Mucosa of stomach (tissue), 1 donor: ENCODE measurements around the gene FTO.

ENCODE experiments used
- H3K27me3 ChIP-seq: one replicate; pipeline ENCODE4 v1.7.0; 2013; ENCODE audit warnings: mild to moderate bottlenecking, low read length; ENCODE audit not compliant: control insufficient read depth, insufficient read depth
- H3K36me3 ChIP-seq: one replicate; pipeline ENCODE4 v1.7.0; 2013; ENCODE audit warnings: low read length; ENCODE audit not compliant: control insufficient read depth, insufficient read depth
- H3K4me1 ChIP-seq: one replicate; pipeline ENCODE4 v1.7.0; 2013; ENCODE audit warnings: mild to moderate bottlenecking, low read length; ENCODE audit not compliant: control insufficient read depth, insufficient read depth
- H3K4me3 ChIP-seq: one replicate; pipeline ENCODE4 v1.7.0; 2013; ENCODE audit warnings: low read length
- H3K9ac ChIP-seq: one replicate; pipeline ENCODE4 v1.7.0; 2013; ENCODE audit warnings: mild to moderate bottlenecking, low read length, moderate library complexity
- H3K9me3 ChIP-seq: one replicate; pipeline ENCODE4 v1.7.0; 2013; ENCODE audit warnings: mild to moderate bottlenecking, low read length, moderate library complexity; ENCODE audit not compliant: control insufficient read depth
- donor health status: Pancreatic carcinoma.

The FTO gene

GRCh38 chr16:53713403-53714204 lies 9.6 kb downstream of the FTO start:
- no peak overlapping the region for H3K9ac ChIP-seq
- no peak overlapping the region for H3K4me3 ChIP-seq
- H3K4me1 ChIP-seq: no peaks in the 10 kb centered on the region
- no peaks in the 10 kb centered on the region for H3K36me3 ChIP-seq
- H3K9me3 ChIP-seq: no peaks in the 10 kb centered on the region
- no peaks in the 10 kb centered on the region for H3K27me3 ChIP-seq

DNA sequence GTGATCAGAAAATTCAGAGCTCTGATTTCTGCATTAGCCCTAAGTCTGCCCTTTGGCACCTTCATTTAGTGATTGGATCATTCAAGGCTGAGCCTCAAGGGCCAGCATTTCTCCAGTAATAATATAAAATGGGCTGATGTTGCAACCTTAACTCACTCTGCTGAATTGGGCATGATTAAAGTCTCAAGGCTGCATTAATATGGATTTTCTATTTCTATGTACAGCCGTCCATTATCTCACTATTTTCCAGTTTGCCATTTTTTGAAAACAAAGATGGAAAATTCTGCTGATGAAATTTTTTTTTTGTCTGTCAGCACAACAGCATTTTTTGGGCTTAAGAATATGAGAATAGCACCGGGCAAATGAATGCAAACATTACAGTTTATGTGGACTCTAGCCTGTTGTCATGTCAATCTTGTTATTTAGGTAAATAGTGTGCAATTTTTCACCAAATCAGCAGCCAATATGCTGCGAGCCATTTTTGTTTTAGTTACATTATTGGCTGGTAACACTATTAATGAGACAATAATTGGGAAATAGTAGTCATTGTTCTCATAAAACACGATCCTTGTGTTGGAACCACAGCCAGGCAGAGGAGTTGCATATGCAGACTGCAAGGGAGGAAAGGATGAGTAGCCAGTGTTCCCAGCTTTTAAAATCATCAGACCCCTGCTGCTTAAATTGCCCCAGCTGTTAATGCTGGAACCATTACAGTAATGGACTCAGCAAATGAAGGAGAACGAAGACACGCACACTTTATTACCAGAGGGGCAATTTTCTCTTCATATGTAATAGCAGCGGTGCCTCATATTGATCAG lies 10.5 kb downstream of the FTO start:
- no peaks in the 10 kb centered on the region for H3K4me1 ChIP-seq
- no peaks in the 10 kb centered on the region for H3K9me3 ChIP-seq
- no peaks in the 10 kb centered on the region for H3K36me3 ChIP-seq
- no peak overlapping the region for H3K9ac ChIP-seq
- no peaks in the 10 kb centered on the region for H3K27me3 ChIP-seq
- H3K4me3 ChIP-seq: no peak overlapping the region

GRCh38 chr16:53715023-53715384 lies 11.0 kb downstream of the FTO start:
- Histone ChIP-seq H3K9ac (no peak overlapping the region), H3K9me3 (no peaks in the 10 kb centered on the region), H3K4me3 (no peak overlapping the region), H3K36me3 (no peaks in the 10 kb centered on the region), H3K4me1 (no peaks in the 10 kb centered on the region), H3K27me3 (no peaks in the 10 kb centered on the region)

- Histone ChIP-seq H3K4me3 (no peak overlapping the region), H3K4me1 (no peaks in the 10 kb centered on the region), H3K27me3 (no peaks in the 10 kb centered on the region), H3K36me3 (no peaks in the 10 kb centered on the region), H3K9me3 (no peaks in the 10 kb centered on the region), H3K9ac (no peak overlapping the region)
These were observed 13.6 kb downstream of the FTO start for GRCh38 chr16:53717577-53717976.

- no peak overlapping the region for H3K9ac ChIP-seq
- no peaks in the 10 kb centered on the region for H3K9me3 ChIP-seq
- H3K4me3 ChIP-seq: no peak overlapping the region
- peaks cover 4% of the 10 kb centered on the region for H3K4me1 ChIP-seq
- H3K27me3 ChIP-seq: no peaks in the 10 kb centered on the region
- H3K36me3 ChIP-seq: no peaks in the 10 kb centered on the region
These were observed 17.1 kb downstream of the FTO start for GRCh38 chr16:53721017-53721416.

- peaks cover 4% of the 10 kb centered on the region for H3K4me1 ChIP-seq
- H3K9me3 ChIP-seq: no peaks in the 10 kb centered on the region
- no peak overlapping the region for H3K4me3 ChIP-seq
- H3K27me3 ChIP-seq: no peaks in the 10 kb centered on the region
- H3K9ac ChIP-seq: no peak overlapping the region
- no peaks in the 10 kb centered on the region for H3K36me3 ChIP-seq
These were observed 22.7 kb downstream of the FTO start for GRCh38 chr16:53726625-53727024.

DNA sequence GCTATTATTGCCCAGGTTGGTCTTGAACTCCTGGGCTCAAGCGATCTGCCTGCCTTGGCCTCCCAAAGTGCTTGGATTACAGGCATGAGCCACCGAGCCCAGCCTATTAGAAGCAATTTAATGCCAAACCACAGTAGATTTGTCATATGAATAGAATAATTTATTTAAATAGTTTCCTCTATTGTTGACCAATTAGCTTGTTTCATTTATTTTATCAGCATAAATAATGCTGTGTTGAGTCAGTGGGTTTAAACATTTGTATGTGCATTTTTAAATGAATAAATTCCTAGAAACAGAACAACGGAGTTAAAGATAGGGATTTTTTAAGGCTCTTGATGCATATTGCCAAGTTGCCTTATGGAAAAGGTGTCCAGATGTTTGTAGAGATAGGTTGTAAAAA lies 26.7 kb downstream of the FTO start:
- Histone ChIP-seq H3K9ac (no peak overlapping the region), H3K36me3 (no peaks in the 10 kb centered on the region)

DNA sequence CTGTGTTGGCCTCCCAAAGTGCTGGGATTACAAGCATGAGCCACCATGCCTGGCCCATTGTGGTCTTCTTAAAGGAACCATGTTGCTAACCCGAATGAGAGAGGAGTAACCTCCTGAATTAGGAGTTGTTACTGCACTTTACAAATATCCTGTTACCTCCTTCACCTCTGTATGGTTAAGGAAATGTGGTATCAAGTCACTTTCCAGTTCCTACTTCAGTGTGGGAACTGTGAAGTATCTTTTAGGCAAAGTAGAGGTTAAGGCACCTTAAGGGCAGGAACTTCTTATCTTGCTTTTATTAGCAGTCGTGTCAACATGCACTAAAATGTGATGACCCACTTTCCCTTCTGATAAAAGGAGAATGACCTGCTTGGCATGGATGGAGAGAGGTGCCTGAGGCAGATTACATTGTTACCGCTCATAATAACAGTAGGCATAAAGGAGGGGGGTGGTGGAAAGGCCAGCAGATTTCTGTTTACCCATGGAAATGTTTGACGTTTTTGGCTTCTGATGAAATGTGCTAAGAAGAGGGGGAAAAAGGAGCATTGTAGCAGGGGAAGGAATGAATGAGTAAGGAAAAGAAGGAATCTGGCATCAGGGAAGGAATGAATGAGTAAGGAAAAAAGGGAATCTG lies 28.5 kb downstream of the FTO start:
- no peak overlapping the region for H3K4me3 ChIP-seq
- no peaks in the 10 kb centered on the region for H3K36me3 ChIP-seq
- no peaks in the 10 kb centered on the region for H3K9me3 ChIP-seq
- peaks cover 8% of the 10 kb centered on the region for H3K4me1 ChIP-seq
- no peak overlapping the region for H3K9ac ChIP-seq
- H3K27me3 ChIP-seq: no peaks in the 10 kb centered on the region

More for the DNA sequence above, 26.7 kb downstream of the FTO start:
- H3K9me3 ChIP-seq: no peaks in the 10 kb centered on the region
- no peaks in the 10 kb centered on the region for H3K27me3 ChIP-seq
- no peak overlapping the region for H3K4me3 ChIP-seq
- H3K4me1 ChIP-seq: peaks cover 8% of the 10 kb centered on the region

DNA sequence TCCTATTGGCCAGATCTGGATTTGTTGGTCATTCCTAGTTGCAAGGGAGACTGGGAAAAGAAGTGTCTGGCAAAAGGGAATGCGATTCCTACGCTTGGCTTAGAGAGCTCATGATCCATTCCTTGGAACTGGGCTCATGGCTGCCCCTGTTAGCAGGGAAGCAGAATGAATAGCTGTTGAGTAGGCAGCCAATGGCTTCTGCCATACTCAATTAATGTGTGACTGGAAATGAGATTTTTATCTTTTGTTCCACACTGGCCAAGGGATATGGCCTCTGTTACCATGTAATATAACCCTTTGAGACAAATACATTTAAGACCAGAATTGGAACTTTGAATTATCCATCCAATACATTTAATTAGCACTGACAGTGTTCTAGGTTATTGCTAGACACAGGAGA lies 31.0 kb downstream of the FTO start:
- Histone ChIP-seq H3K9me3 (no peaks in the 10 kb centered on the region), H3K4me1 (peaks cover 8% of the 10 kb centered on the region), H3K4me3 (no peak overlapping the region), H3K9ac (no peak overlapping the region), H3K27me3 (no peaks in the 10 kb centered on the region), H3K36me3 (no peaks in the 10 kb centered on the region)

GRCh38 chr16:53736297-53736696 lies 32.3 kb downstream of the FTO start:
- Histone ChIP-seq H3K36me3 (no peaks in the 10 kb centered on the region), H3K9ac (no peak overlapping the region), H3K4me3 (no peak overlapping the region), H3K27me3 (no peaks in the 10 kb centered on the region), H3K9me3 (no peaks in the 10 kb centered on the region), H3K4me1 (peaks cover 8% of the 10 kb centered on the region)

DNA sequence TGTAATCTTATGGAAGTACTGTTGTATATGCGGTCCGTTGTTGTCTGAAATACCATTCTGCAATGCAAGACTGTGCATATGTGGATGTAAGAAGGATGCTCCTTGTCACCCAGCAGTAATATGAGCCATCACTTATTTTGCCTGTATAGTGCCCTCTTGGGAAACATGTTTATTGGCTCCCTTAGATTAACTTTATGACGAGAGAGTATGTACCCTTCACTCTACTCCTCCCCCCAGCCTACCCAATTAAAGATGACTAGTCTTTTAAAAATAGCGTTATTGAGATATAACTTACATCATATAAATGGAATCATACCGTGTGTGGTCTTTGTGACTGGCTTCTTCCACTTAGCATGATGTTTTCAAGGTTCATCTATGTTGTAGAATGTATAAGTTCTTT lies 33.6 kb downstream of the FTO start:
- Histone ChIP-seq H3K36me3 (no peaks in the 10 kb centered on the region), H3K9ac (no peak overlapping the region), H3K9me3 (no peaks in the 10 kb centered on the region), H3K27me3 (no peaks in the 10 kb centered on the region), H3K4me1 (peaks cover 3% of the 10 kb centered on the region), H3K4me3 (no peak overlapping the region)

DNA sequence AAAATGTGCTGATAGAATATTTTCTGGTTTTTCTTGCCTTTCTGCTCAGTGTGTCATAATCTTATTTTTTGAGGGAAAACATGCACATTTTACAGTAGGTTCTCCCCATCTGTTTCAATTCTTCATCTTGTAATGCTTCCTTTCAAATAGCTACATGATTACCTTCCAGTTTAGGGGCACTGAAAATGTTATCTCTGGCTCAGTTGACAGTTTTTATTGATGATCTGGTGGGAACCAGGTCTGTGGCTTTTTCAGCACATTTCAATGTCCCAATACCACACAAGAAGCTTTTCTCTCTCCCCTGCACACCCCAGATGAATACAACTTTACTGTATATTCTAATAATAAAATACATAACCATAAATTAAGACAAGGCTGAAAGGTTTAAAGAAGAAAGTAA lies 36.5 kb downstream of the FTO start:
- Histone ChIP-seq H3K9me3 (no peaks in the 10 kb centered on the region), H3K36me3 (no peaks in the 10 kb centered on the region), H3K27me3 (no peaks in the 10 kb centered on the region), H3K4me1 (peaks cover 10% of the 10 kb centered on the region), H3K9ac (no peak overlapping the region), H3K4me3 (no peak overlapping the region)
